ENCODE data around the gene GNAO1.

Gene GNAO1

GRCh38 chr16:56362706-56363105 lies 171.4 kb downstream of the GNAO1 start:
- H3K9me3 Mint-ChIP-seq: no peaks in the 10 kb centered on the region
- peaks cover 51% of the 10 kb centered on the region for H3K36me3 Mint-ChIP-seq (ENCODE audit: low read depth)
- H3K4me1 Mint-ChIP-seq: peaks cover 17% of the 10 kb centered on the region
- H3K27me3 Mint-ChIP-seq (ENCODE audit: low read depth): peaks cover 4% of the 10 kb centered on the region
- no peak overlapping the region for H3K4me3 Mint-ChIP-seq
- TF ChIP-seq, protein P1, sequence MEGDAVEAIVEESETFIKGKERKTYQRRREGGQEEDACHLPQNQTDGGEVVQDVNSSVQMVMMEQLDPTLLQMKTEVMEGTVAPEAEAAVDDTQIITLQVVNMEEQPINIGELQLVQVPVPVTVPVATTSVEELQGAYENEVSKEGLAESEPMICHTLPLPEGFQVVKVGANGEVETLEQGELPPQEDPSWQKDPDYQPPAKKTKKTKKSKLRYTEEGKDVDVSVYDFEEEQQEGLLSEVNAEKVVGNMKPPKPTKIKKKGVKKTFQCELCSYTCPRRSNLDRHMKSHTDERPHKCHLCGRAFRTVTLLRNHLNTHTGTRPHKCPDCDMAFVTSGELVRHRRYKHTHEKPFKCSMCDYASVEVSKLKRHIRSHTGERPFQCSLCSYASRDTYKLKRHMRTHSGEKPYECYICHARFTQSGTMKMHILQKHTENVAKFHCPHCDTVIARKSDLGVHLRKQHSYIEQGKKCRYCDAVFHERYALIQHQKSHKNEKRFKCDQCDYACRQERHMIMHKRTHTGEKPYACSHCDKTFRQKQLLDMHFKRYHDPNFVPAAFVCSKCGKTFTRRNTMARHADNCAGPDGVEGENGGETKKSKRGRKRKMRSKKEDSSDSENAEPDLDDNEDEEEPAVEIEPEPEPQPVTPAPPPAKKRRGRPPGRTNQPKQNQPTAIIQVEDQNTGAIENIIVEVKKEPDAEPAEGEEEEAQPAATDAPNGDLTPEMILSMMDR (IDR thresholded peaks at IDR 0.05; ENCODE audit: unreplicated experiment in 3 of 3): no peak
- H3K27ac Mint-ChIP-seq: no peak overlapping the region

GRCh38 chr16:56363181-56363716 lies 172.0 kb downstream of the GNAO1 start:
- TF ChIP-seq, protein P1 (IDR thresholded peaks at IDR 0.05; ENCODE audit: unreplicated experiment in 3 of 3): no peak
- Mint-ChIP-seq H3K27ac (no peak overlapping the region), H3K4me1 (peaks cover 13% of the 10 kb centered on the region), H3K9me3 (no peaks in the 10 kb centered on the region), H3K4me3 (no peak overlapping the region), H3K27me3 (ENCODE audit: low read depth) (peaks cover 4% of the 10 kb centered on the region), H3K36me3 (ENCODE audit: low read depth) (peaks cover 57% of the 10 kb centered on the region)

DNA sequence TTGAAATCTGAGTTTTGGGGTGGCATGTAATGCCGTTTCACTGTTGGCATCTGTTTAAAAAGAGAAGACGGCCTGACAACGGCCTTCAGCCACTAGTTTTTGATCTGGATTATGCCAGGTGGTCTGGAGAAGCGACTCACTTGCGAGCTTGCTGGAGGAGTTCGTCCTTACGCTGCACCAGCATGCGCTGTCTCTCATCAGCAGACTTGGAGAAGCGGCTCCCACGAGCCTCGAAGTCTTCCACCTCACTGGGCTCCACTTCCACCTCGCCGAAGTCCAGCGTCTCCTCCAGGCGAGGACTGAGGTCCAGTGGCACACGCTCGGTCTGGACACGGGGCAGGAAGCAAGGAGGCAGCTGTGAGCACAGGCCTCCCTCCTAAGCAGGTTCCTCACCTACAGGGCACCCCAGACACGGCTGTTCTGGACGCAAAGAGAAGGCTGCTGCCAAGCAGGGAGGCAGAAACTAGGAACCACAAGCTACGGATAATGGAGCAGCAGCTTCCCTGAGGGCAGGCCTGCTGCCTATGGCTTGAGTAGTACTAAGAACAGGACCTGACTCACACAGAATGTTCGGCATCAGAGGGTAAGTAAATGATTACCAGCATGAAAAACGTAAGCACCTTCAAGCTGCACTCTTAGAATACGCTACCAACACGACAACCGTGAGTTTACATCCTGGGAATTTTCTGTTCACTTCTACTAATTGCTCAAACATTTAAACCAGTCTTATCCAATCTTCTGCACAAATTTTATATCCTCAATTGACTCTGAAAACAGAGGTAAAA lies 172.7 kb downstream of the GNAO1 start:
- H3K27me3 Mint-ChIP-seq (ENCODE audit: low read depth): peaks cover 4% of the 10 kb centered on the region
- H3K36me3 Mint-ChIP-seq (ENCODE audit: low read depth): peaks cover 64% of the 10 kb centered on the region
- no peak overlapping the region for H3K27ac Mint-ChIP-seq
- TF ChIP-seq, protein P1 (IDR thresholded peaks at IDR 0.05; ENCODE audit: unreplicated experiment in 3 of 3): no peak
- no peaks in the 10 kb centered on the region for H3K9me3 Mint-ChIP-seq
- no peak overlapping the region for H3K4me3 Mint-ChIP-seq
- peaks cover 6% of the 10 kb centered on the region for H3K4me1 Mint-ChIP-seq

GRCh38 chr16:56364865-56365264 lies 173.6 kb downstream of the GNAO1 start:
- H3K27ac Mint-ChIP-seq: no peak overlapping the region
- H3K4me3 Mint-ChIP-seq: no peak overlapping the region
- peaks cover 67% of the 10 kb centered on the region for H3K36me3 Mint-ChIP-seq (ENCODE audit: low read depth)
- H3K4me1 Mint-ChIP-seq: peaks cover 2% of the 10 kb centered on the region
- TF ChIP-seq, protein P1 (IDR thresholded peaks at IDR 0.05; ENCODE audit: unreplicated experiment in 3 of 3): no peak
- no peaks in the 10 kb centered on the region for H3K9me3 Mint-ChIP-seq
- H3K27me3 Mint-ChIP-seq (ENCODE audit: low read depth): peaks cover 4% of the 10 kb centered on the region

DNA sequence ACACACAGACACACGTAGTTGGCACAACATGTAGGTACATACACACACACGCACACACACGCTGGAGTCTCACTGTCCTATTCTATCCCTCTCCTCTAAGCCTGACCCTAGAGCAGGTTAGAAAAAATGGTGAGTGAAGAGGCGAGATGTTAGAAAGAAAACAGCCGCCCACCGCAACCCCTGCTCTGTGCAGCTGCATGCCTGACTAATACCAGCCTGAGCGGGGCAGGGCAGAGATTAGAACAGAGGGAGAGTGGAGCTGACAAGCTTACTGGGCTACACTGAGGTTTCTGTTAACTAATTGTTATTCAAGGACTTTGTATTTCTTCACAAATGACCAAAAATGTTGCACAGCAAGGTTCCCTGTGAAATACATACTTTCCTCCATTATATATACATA lies 174.3 kb downstream of the GNAO1 start:
- Mint-ChIP-seq H3K27ac (no peak overlapping the region), H3K36me3 (ENCODE audit: low read depth) (peaks cover 63% of the 10 kb centered on the region), H3K4me1 (peaks cover 6% of the 10 kb centered on the region), H3K27me3 (ENCODE audit: low read depth) (peaks cover 4% of the 10 kb centered on the region), H3K4me3 (no peak overlapping the region), H3K9me3 (no peaks in the 10 kb centered on the region)
- TF ChIP-seq, protein P1 (IDR thresholded peaks at IDR 0.05; ENCODE audit: unreplicated experiment in 3 of 3): no peak

GRCh38 chr16:56366945-56367344 lies 175.7 kb downstream of the GNAO1 start:
- peaks cover 17% of the 10 kb centered on the region for H3K4me1 Mint-ChIP-seq
- no peak overlapping the region for H3K27ac Mint-ChIP-seq
- H3K9me3 Mint-ChIP-seq: no peaks in the 10 kb centered on the region
- H3K27me3 Mint-ChIP-seq (ENCODE audit: low read depth): peaks cover 4% of the 10 kb centered on the region
- no peak overlapping the region for H3K4me3 Mint-ChIP-seq
- peaks cover 57% of the 10 kb centered on the region for H3K36me3 Mint-ChIP-seq (ENCODE audit: low read depth)
- TF ChIP-seq, protein P1 (IDR thresholded peaks at IDR 0.05; ENCODE audit: unreplicated experiment in 3 of 3): no peak
